ENCODE measurements around the gene PLXDC2. TPM values are rescaled to one million over a fixed set of nuclear protein-coding genes. Genes with fewer than 3 reads are reported as not detected.

PLXDC2 gene
- total and polyA plus RNA-seq, 8 donors, result 2.1 to 57.2 (median 11.2) TPM

GRCh38 chr10:19941206-19941880 lies 125.1 kb downstream of the PLXDC2 start:
- no peak for DNase-seq
- H3K4me1 ChIP-seq, result peaks cover 0 to 9% (median 0%) of the 10 kb centered on the region in 4 donors
- H3K27me3 ChIP-seq, result no peaks in the 10 kb centered on the region
- H3K9me3 ChIP-seq, result no peaks in the 10 kb centered on the region
- no peak overlapping the region for H3K27ac ChIP-seq
- H3K4me3 ChIP-seq, result no peak overlapping the region
- TF ChIP-seq POLR2AphosphoS5 (IDR thresholded peaks at IDR 0.05), result no peak
- no peak for TF ChIP-seq POLR2A (IDR thresholded peaks at IDR 0.05)
- TF ChIP-seq, protein P1, sequence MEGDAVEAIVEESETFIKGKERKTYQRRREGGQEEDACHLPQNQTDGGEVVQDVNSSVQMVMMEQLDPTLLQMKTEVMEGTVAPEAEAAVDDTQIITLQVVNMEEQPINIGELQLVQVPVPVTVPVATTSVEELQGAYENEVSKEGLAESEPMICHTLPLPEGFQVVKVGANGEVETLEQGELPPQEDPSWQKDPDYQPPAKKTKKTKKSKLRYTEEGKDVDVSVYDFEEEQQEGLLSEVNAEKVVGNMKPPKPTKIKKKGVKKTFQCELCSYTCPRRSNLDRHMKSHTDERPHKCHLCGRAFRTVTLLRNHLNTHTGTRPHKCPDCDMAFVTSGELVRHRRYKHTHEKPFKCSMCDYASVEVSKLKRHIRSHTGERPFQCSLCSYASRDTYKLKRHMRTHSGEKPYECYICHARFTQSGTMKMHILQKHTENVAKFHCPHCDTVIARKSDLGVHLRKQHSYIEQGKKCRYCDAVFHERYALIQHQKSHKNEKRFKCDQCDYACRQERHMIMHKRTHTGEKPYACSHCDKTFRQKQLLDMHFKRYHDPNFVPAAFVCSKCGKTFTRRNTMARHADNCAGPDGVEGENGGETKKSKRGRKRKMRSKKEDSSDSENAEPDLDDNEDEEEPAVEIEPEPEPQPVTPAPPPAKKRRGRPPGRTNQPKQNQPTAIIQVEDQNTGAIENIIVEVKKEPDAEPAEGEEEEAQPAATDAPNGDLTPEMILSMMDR (IDR thresholded peaks at IDR 0.05), result no peak
- TF ChIP-seq EP300 (IDR thresholded peaks at IDR 0.05), result no peak
- WGBS, 5 donors, result 48 to 63% (median 54%) methylated on average over 6 of the region's 6 CpGs
- no peaks in the 10 kb centered on the region for H3K36me3 ChIP-seq
- intact Hi-C loops (cut with DNase I; ENCODE audit: low total_unique reads), result no loop called here

- intact Hi-C loops (cut with DNase I; ENCODE audit: low total_unique reads), result no loop called here
- no peaks in the 10 kb centered on the region for H3K36me3 ChIP-seq
- no peak for TF ChIP-seq POLR2AphosphoS5 (IDR thresholded peaks at IDR 0.05)
- TF ChIP-seq, protein P1 (IDR thresholded peaks at IDR 0.05), result no peak
- no peak for TF ChIP-seq EP300 (IDR thresholded peaks at IDR 0.05)
- TF ChIP-seq POLR2A (IDR thresholded peaks at IDR 0.05), result no peak
- 70 to 84% (median 78%) methylated on average over 6 of the region's 6 CpGs for WGBS, 5 donors
- H3K27ac ChIP-seq, result peak overlapping the region in 1 of 5 donors; percentile 15
- no peaks in the 10 kb centered on the region for H3K27me3 ChIP-seq
- H3K4me1 ChIP-seq, result peaks cover 0 to 9% (median 0%) of the 10 kb centered on the region in 4 donors
- no peaks in the 10 kb centered on the region for H3K9me3 ChIP-seq
- peak in 1 of 2 donors; percentile 33 for DNase-seq
- no peak overlapping the region for H3K4me3 ChIP-seq
Observed at GRCh38 chr10:19944911-19945663, 128.9 kb downstream of the PLXDC2 start.

- no peaks in the 10 kb centered on the region for H3K36me3 ChIP-seq
- H3K4me1 ChIP-seq, result peaks cover 0 to 9% (median 0%) of the 10 kb centered on the region in 4 donors
- intact Hi-C loops (cut with DNase I; ENCODE audit: low total_unique reads), result no loop called here
- no peak overlapping the region for H3K27ac ChIP-seq
- no peak overlapping the region for H3K4me3 ChIP-seq
- H3K9me3 ChIP-seq, result no peaks in the 10 kb centered on the region
- no peak for TF ChIP-seq POLR2A (IDR thresholded peaks at IDR 0.05)
- TF ChIP-seq, protein P1 (IDR thresholded peaks at IDR 0.05), result no peak
- TF ChIP-seq POLR2AphosphoS5 (IDR thresholded peaks at IDR 0.05), result no peak
- no peak for TF ChIP-seq EP300 (IDR thresholded peaks at IDR 0.05)
- no peaks in the 10 kb centered on the region for H3K27me3 ChIP-seq
- no peak for DNase-seq
- WGBS, 5 donors, result 74 to 89% (median 84%) methylated on average over 4 of the region's 4 CpGs
Observed at GRCh38 chr10:19946245-19946644, 130.0 kb downstream of the PLXDC2 start.

GRCh38 chr10:19946791-19947190 lies 130.6 kb downstream of the PLXDC2 start:
- intact Hi-C loops (cut with DNase I; ENCODE audit: low total_unique reads), result no loop called here
- Histone ChIP-seq H3K9me3 (no peaks in the 10 kb centered on the region), H3K27me3 (no peaks in the 10 kb centered on the region), H3K4me3 (no peak overlapping the region), H3K4me1 (peaks cover 0 to 9% (median 0%) of the 10 kb centered on the region in 4 donors), H3K36me3 (no peaks in the 10 kb centered on the region), H3K27ac (no peak overlapping the region)
- WGBS, 5 donors, result 84 to 95% (median 88%) methylated on average over 8 of the region's 8 CpGs
- DNase-seq, result no peak
- TF ChIP-seq EP300 (IDR thresholded peaks at IDR 0.05) (no peak), POLR2A (IDR thresholded peaks at IDR 0.05) (no peak), POLR2AphosphoS5 (IDR thresholded peaks at IDR 0.05) (no peak)
- TF ChIP-seq, protein P1 (IDR thresholded peaks at IDR 0.05), result no peak
